22Rv1 (cell line): ENCODE measurements around the gene PKN1.

Experiments
- ZFX ChIP-seq: fragments of 450-650 bp; IDR thresholded peaks from 2 replicates; pipeline ENCODE4 v1.6.1; 2017; ENCODE audit warnings: antibody characterized with exemption, borderline replicate concordance
- TF ChIP-seq, protein P1 (sequence below): fragments of 450-650 bp; IDR thresholded peaks from 2 replicates; pipeline ENCODE4 v1.5.1; 2017; ENCODE audit warnings: mild to moderate bottlenecking

DNA sequence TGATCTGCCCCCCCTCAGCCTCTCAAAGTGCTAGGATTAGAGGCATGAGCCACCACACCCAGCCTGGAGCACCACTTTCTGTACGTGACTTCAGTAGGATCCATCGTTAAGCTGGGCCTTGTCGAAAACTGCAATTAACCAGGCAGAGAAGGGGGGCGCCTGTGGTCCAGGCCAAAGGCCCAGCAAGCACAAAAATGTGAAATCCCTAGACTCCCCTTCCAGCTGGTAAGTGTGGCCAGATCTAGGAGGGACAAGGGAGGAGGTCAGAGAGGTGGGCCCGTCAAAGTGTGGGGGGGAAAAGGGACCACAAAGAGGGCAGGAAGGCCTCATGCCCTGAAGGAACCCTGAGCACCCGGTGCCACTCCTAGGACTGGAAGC, 27.7 kb upstream of the PKN1 start:
- TF ChIP-seq, protein P1, sequence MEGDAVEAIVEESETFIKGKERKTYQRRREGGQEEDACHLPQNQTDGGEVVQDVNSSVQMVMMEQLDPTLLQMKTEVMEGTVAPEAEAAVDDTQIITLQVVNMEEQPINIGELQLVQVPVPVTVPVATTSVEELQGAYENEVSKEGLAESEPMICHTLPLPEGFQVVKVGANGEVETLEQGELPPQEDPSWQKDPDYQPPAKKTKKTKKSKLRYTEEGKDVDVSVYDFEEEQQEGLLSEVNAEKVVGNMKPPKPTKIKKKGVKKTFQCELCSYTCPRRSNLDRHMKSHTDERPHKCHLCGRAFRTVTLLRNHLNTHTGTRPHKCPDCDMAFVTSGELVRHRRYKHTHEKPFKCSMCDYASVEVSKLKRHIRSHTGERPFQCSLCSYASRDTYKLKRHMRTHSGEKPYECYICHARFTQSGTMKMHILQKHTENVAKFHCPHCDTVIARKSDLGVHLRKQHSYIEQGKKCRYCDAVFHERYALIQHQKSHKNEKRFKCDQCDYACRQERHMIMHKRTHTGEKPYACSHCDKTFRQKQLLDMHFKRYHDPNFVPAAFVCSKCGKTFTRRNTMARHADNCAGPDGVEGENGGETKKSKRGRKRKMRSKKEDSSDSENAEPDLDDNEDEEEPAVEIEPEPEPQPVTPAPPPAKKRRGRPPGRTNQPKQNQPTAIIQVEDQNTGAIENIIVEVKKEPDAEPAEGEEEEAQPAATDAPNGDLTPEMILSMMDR = no peak
- TF ChIP-seq ZFX = no peak
